Activated CD4-positive, alpha-beta T cell treated with anti-CD3 and anti-CD28 coated beads for 24 hours (primary cell): ENCODE data around the gene FBXL14.

ENCODE experiments used
- DNase-seq, 2 donors: peaks; one replicate each; pipeline ENCODE4 v3.0.0-alpha.2; 2020; ENCODE audit warnings: low read depth in 2 of 2

The FBXL14 gene

GRCh38 chr12:1594261-1595025 lies at the start of gene FBXL14:
Gene FBXL14 (minus strand): TSS chr12:1594581. CDS start chr12:1594066, 515 bp downstream.
- DNase-seq, result peak; percentile 81 to 83

GRCh38 chr12:1643905-1644533 lies 49.6 kb upstream of the FBXL14 start:
- no peak for DNase-seq

DNA sequence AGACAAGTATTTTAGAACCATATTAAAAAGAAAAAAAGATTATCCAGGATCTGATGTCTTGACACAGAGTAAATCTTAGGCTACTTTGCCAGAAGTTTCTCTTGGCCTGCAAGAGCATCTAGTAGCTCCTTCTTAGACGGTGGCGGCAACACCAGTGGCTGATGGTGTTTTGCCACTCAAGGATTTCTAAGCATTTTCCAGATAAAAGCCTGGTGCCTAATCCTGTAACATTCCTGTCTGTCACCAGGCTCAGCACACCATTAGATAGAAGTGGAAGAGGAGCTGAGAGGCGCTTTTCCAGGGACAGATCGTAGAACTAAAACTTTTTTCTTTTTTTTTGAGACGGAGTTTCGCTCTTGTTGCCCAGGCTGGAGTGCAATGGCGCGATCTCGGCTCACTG lies 48.7 kb upstream of the FBXL14 start:
- DNase-seq, result no peak

DNA sequence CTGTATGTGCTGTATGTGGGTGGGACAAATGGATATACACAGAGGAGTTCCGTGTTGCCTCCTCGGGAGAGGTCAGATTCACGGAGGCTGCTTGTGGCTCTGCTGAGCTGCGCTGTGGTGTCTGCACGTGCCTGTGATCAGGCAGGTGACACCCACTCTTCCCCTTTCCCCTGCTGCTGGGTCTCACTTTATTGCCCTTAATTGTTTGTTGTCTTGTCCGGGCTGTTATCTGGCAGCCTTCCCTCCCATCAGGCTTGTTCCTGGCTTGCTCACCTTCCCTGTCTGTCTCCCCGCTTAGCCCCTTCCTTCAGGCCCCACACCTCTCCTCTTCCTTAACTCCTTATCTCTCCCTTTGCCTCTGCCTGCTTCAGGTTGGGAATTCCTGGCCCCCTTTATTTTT lies 48.1 kb upstream of the FBXL14 start:
- DNase-seq, result no peak

DNA sequence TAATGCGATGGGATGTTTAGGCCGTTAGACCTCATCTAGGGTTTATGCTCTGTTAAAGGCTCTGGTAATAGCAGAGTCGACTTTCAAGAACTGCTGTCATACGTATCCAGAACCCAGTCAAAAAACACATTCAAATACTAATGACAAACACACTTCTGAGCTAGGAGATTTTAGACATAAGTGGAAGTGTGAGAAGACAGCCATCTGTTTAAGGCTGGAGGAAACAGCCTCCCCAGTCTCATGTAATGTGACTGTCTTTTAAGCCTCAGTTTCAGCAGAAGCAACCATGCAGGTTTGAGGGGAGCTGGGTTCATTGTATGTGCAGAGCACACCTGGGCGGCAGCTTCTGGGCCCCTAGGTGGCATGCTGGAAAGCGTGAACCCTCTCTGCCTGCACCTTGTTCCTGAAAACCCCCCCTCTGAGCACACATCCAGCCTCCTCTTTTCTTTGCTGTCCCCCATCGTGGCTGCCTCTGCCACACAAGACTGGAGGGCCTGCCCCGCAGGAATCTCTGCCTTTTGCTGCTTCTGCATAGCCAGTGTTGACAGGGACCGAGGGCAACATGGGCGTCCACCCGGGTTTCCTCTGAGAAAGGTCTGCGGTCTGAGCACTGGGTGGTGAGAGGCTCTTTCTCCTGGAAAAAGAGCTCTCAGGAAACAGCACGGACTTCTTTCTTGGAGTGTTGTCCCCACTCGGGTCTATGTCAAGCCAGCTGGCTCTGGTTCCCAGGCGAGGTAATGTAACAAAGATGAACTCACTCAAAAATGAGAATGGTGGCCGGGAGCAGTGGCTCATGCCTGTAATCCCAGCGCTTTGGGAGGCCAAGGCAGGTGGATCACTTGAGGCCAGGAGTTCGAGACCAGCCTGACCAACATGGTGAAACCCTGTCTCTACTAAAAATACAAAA lies 46.2 kb upstream of the FBXL14 start:
- no peak for DNase-seq

DNA sequence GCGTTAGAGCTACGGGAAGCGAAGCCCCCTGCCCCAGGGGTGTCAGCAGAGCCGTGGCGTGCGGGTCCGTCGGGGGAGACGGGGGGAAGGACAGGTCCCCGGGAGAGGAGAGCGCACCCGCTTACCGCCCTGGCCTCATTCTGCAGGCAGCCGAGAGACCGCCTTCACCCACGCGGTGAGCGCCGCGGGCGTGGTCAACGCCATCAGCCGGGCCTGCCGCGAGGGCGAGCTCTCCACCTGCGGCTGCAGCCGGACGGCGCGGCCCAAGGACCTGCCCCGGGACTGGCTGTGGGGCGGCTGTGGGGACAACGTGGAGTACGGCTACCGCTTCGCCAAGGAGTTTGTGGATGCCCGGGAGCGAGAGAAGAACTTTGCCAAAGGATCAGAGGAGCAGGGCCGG lies 45.2 kb upstream of the FBXL14 start:
- no peak for DNase-seq

DNA sequence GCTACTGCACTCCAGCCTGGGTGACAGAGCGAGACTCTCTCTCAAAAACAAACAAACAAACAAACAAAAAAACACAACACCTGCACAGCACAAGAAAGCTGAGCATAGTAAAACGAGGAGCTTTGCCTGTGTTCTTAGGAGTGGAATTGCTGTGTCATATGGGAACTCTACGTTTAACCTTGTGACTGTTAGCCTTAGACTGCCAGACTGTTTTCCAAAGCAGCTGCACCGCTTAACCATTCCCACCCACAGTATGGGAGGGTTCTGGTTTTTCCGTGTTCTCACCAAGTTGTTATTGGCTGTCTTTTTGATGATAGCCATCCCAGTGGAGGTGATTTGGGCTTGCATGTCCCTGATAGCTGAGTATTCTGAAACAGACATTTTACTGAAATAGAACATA lies 43.8 kb upstream of the FBXL14 start:
- no peak for DNase-seq

- no peak for DNase-seq
Measured at GRCh38 chr12:1635301-1636095, 41.1 kb upstream of the FBXL14 start.

GRCh38 chr12:1634590-1635191 lies 40.3 kb upstream of the FBXL14 start:
- peak; percentile 38 to 54 for DNase-seq

DNA sequence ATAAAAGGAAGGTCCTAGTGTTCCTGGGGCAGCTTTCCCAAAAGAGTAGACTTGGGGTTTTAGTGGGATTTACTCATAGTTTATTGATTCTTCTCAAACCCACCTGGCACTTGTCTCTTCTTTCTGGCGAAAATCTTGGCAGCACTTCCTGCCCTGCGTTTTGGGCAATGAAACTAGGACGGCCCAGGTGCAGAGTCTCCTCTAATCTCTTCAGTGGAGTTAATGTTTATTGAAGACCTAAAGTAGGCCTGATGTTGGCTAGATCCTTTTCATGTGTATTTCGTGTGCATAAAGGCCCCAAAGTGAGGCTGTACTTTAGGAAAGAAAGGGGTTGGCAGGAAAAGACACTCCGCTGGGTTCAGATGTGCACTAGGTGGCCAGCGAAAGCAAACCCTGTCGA lies 39.8 kb upstream of the FBXL14 start:
- DNase-seq, result no peak

GRCh38 chr12:1633459-1633858 lies 39.1 kb upstream of the FBXL14 start:
- no peak for DNase-seq

- no peak for DNase-seq
Measured at GRCh38 chr12:1632702-1633101, 38.3 kb upstream of the FBXL14 start.

DNA sequence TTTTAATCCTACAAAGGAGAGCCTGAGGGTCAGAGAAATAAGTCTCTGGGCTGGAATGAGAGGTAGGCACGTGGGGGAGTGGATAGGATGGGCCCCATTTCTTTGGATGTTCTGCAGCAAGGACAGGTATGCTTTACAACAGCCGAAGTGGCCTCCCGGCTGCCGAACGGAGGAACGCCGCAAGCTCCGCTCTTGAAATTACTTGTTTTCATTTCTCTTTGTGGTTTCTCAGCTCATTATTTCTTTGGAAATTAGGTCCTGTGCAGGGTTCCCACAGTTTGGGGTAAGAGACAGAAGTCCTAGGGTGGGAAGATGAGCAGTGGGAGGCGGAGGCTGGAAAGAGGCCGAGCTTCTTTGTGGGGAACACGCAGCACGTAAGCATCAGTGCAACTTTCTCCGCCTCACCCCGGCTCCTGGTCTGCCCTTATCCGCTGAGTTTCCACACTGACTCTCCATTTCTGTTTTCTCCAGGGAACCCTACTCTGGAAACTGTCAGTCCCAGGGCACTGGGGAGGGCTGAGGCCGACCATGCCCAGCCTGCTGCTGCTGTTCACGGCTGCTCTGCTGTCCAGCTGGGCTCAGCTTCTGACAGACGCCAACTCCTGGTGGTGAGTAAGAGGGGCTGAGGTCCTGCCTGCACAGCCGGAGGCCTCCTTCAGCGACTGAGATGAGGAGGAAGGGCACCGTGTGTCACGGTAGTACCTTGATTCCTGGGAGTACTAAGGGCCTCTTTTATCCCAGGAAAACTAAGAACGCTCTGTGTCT lies 36.6 kb upstream of the FBXL14 start:
- DNase-seq, result no peak

GRCh38 chr12:1630133-1630826 lies 35.9 kb upstream of the FBXL14 start:
- no peak for DNase-seq

- no peak for DNase-seq
Measured at GRCh38 chr12:1629338-1630132, 35.2 kb upstream of the FBXL14 start.

DNA sequence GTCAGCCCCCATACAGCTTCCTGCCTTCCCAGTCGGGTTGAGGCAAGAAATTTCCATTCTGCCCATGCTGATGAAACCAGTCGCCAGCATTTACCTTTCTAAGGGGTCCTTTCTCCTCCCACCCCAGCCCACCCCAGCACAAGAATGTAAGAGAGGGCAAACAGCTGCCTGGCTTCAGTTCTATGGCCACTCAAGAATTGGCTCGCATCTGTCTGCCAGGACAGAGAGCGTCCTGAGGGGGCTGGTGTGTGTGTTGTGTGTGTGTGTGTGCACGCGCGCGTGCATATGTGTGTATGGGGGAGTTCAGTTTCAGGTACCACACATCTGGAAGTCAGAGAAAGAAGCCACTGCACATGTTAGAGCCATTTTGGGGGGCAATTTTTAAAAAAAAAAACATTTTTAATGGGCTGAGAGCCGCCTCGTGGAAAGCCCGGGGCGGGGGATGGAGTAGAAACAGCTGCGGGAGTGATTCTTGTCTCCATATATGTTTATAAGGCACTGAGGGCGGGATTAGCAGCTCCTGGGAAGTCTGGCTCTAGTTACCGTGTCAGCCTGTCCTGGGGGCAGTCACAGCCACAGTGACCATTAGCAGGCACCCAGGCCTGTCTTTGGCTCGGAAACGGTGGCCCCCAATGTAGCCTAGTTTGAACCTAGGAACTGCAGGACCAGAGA lies 34.4 kb upstream of the FBXL14 start, which contains the start of gene WNT5B:
TSS of gene WNT5B (plus strand) at position 566 of the 672 bp plus-strand sequence. CDS start 2,124 bp downstream, outside the sequence.
- DNase-seq, result no peak

GRCh38 chr12:1622406-1622805 lies 28.0 kb upstream of the FBXL14 start:
- DNase-seq, result no peak

- no peak for DNase-seq
Measured at GRCh38 chr12:1620092-1620491, 25.7 kb upstream of the FBXL14 start.
